Subcutaneous abdominal adipose tissue (tissue), 5 donors: ENCODE measurements around the gene RAB38.
A peak's percentile ranks its signal among the peaks of the same experiment; 100 is the strongest.

Experiments used
- H3K27ac ChIP-seq: one replicate; pipeline ENCODE4 v1.7.0; 2013; ENCODE audit warnings: low read depth, mild to moderate bottlenecking, inconsistent platforms, low read length, moderate library complexity
- H3K27me3 ChIP-seq, 5 donors: one replicate each; pipeline ENCODE4 v1.7.0; 2013; ENCODE audit warnings: low read length in 5 of 5, inconsistent platforms in 1 of 5; ENCODE audit not compliant: control insufficient read depth in 5 of 5, insufficient read depth in 4 of 5
- H3K36me3 ChIP-seq, 5 donors: one replicate each; pipeline ENCODE4 v1.7.0; 2013; ENCODE audit warnings: low read length in 5 of 5; ENCODE audit not compliant: control insufficient read depth in 5 of 5, insufficient read depth in 5 of 5
- H3K4me1 ChIP-seq, 5 donors: one replicate each; pipeline ENCODE4 v1.7.0; 2013; ENCODE audit warnings: low read length in 5 of 5, mild to moderate bottlenecking in 3 of 5, moderate library complexity in 1 of 5; ENCODE audit not compliant: control insufficient read depth in 5 of 5, insufficient read depth in 5 of 5
- H3K4me3 ChIP-seq, 5 donors: one replicate each; pipeline ENCODE4 v1.7.0; 2013; ENCODE audit warnings: low read length in 5 of 5, low read depth in 1 of 5
- H3K9ac ChIP-seq, 5 donors: one replicate each; pipeline ENCODE4 v1.7.0; 2013; ENCODE audit warnings: low read length in 5 of 5, mild to moderate bottlenecking in 4 of 5, moderate library complexity in 3 of 5
- H3K9me3 ChIP-seq, 5 donors: one replicate each; pipeline ENCODE4 v1.7.0; 2013; ENCODE audit warnings: low read length in 5 of 5; ENCODE audit not compliant: control insufficient read depth in 5 of 5
- donor health status: healthy.
- donor health status: healthy.
- donor health status: healthy.
- donor health status: healthy.
- donor health status: healthy.

RAB38 gene

GRCh38 chr11:88173956-88174355 lies 1.3 kb downstream of the RAB38 start:
- H3K36me3 ChIP-seq, result no peaks in the 10 kb centered on the region
- H3K9me3 ChIP-seq, result no peaks in the 10 kb centered on the region
- H3K9ac ChIP-seq, result no peak overlapping the region
- peak overlapping the region in 1 of 5 donors; percentile 65 for H3K4me3 ChIP-seq
- no peaks in the 10 kb centered on the region for H3K27me3 ChIP-seq
- peak overlapping the region; percentile 9 for H3K27ac ChIP-seq
- peaks cover 6 to 33% (median 28%) of the 10 kb centered on the region in 5 donors for H3K4me1 ChIP-seq

- no peaks in the 10 kb centered on the region for H3K27me3 ChIP-seq
- H3K9me3 ChIP-seq, result no peaks in the 10 kb centered on the region
- H3K36me3 ChIP-seq, result no peaks in the 10 kb centered on the region
- peaks cover 4 to 24% (median 20%) of the 10 kb centered on the region in 5 donors for H3K4me1 ChIP-seq
- no peak overlapping the region for H3K4me3 ChIP-seq
- no peak overlapping the region for H3K27ac ChIP-seq
- no peak overlapping the region for H3K9ac ChIP-seq
These were observed 3.3 kb downstream of the RAB38 start for GRCh38 chr11:88171982-88172381.

GRCh38 chr11:88170673-88171072 lies 4.6 kb downstream of the RAB38 start:
- Histone ChIP-seq H3K4me1 (peaks cover 4 to 21% (median 17%) of the 10 kb centered on the region in 5 donors), H3K4me3 (no peak overlapping the region), H3K36me3 (no peaks in the 10 kb centered on the region), H3K9ac (no peak overlapping the region), H3K27me3 (no peaks in the 10 kb centered on the region), H3K9me3 (no peaks in the 10 kb centered on the region), H3K27ac (no peak overlapping the region)

GRCh38 chr11:88169881-88170280 lies 5.4 kb downstream of the RAB38 start:
- Histone ChIP-seq H3K9me3 (no peaks in the 10 kb centered on the region), H3K4me1 (peaks cover 4 to 14% (median 11%) of the 10 kb centered on the region in 5 donors), H3K4me3 (no peak overlapping the region), H3K9ac (no peak overlapping the region), H3K27me3 (no peaks in the 10 kb centered on the region), H3K36me3 (no peaks in the 10 kb centered on the region), H3K27ac (no peak overlapping the region)

- H3K27ac ChIP-seq, result no peak overlapping the region
- H3K4me3 ChIP-seq, result no peak overlapping the region
- no peaks in the 10 kb centered on the region for H3K36me3 ChIP-seq
- no peak overlapping the region for H3K9ac ChIP-seq
- H3K4me1 ChIP-seq, result peaks cover 4 to 9% (median 7%) of the 10 kb centered on the region in 5 donors
- H3K27me3 ChIP-seq, result no peaks in the 10 kb centered on the region
- H3K9me3 ChIP-seq, result no peaks in the 10 kb centered on the region
These were observed 5.8 kb downstream of the RAB38 start for GRCh38 chr11:88169471-88169870.

GRCh38 chr11:88167853-88168252 lies 7.4 kb downstream of the RAB38 start:
- Histone ChIP-seq H3K36me3 (no peaks in the 10 kb centered on the region), H3K9me3 (no peaks in the 10 kb centered on the region), H3K27me3 (no peaks in the 10 kb centered on the region), H3K4me3 (no peak overlapping the region), H3K9ac (no peak overlapping the region), H3K4me1 (no peaks in the 10 kb centered on the region), H3K27ac (no peak overlapping the region)

- H3K27me3 ChIP-seq, result no peaks in the 10 kb centered on the region
- no peak overlapping the region for H3K4me3 ChIP-seq
- H3K9me3 ChIP-seq, result peaks cover 0 to 6% (median 0%) of the 10 kb centered on the region in 5 donors
- no peak overlapping the region for H3K9ac ChIP-seq
- H3K4me1 ChIP-seq, result no peaks in the 10 kb centered on the region
- H3K27ac ChIP-seq, result no peak overlapping the region
- no peaks in the 10 kb centered on the region for H3K36me3 ChIP-seq
These were observed 10.2 kb downstream of the RAB38 start for GRCh38 chr11:88164806-88165585.

- Histone ChIP-seq H3K4me1 (no peaks in the 10 kb centered on the region), H3K9me3 (peaks cover 0 to 12% (median 3%) of the 10 kb centered on the region in 5 donors), H3K36me3 (peaks cover 0 to 3% (median 0%) of the 10 kb centered on the region in 5 donors), H3K27me3 (no peaks in the 10 kb centered on the region), H3K4me3 (no peak overlapping the region), H3K9ac (no peak overlapping the region), H3K27ac (no peak overlapping the region)
These were observed 10.9 kb downstream of the RAB38 start for GRCh38 chr11:88164320-88164719.

GRCh38 chr11:88158081-88158480 lies 17.2 kb downstream of the RAB38 start:
- H3K36me3 ChIP-seq, result peaks cover 0 to 3% (median 0%) of the 10 kb centered on the region in 5 donors
- H3K9me3 ChIP-seq, result peaks cover 5 to 28% (median 7%) of the 10 kb centered on the region in 5 donors
- no peak overlapping the region for H3K27ac ChIP-seq
- no peaks in the 10 kb centered on the region for H3K27me3 ChIP-seq
- no peak overlapping the region for H3K4me3 ChIP-seq
- H3K9ac ChIP-seq, result no peak overlapping the region
- H3K4me1 ChIP-seq, result no peaks in the 10 kb centered on the region

GRCh38 chr11:88157370-88157769 lies 17.9 kb downstream of the RAB38 start:
- H3K4me1 ChIP-seq, result no peaks in the 10 kb centered on the region
- peaks cover 5 to 28% (median 7%) of the 10 kb centered on the region in 5 donors for H3K9me3 ChIP-seq
- H3K27ac ChIP-seq, result no peak overlapping the region
- no peak overlapping the region for H3K9ac ChIP-seq
- H3K27me3 ChIP-seq, result no peaks in the 10 kb centered on the region
- no peak overlapping the region for H3K4me3 ChIP-seq
- H3K36me3 ChIP-seq, result peaks cover 0 to 3% (median 0%) of the 10 kb centered on the region in 5 donors
